Vagina (tissue), 2 donors: ENCODE data around the gene EIF2B2. TPM values are rescaled to one million over a fixed set of nuclear protein-coding genes. Genes with fewer than 3 reads are reported as not detected.

ENCODE experiments used
- DNase-seq, 2 donors: peaks; one replicate each; pipeline ENCODE4 v3.0.0-alpha.2; 2017; ENCODE audit errors: extremely low spot score in 2 of 2
- H3K27ac ChIP-seq: fragments of 200-600 bp; sonication (generic); one replicate; pipeline ENCODE4 v1.5.1; 2019
- H3K27me3 ChIP-seq: fragments of 200-600 bp; sonication (generic); one replicate; pipeline ENCODE4 v1.5.1; 2019
- H3K36me3 ChIP-seq, 2 donors: fragments of 200-600 bp; sonication (generic); one replicate each; pipeline ENCODE4 v1.5.1; 2017 to 2019
- H3K4me1 ChIP-seq: fragments of 200-600 bp; sonication (generic); one replicate; pipeline ENCODE4 v1.5.1; 2019
- H3K4me3 ChIP-seq, 2 donors: fragments of 200-600 bp; sonication (generic); 1 replicate in 1 of 2; 2 replicates in 1 of 2; pipeline ENCODE4 v1.5.1; 2016 to 2019
- H3K9me3 ChIP-seq: fragments of 200-600 bp; sonication (generic); one replicate; pipeline ENCODE4 v1.5.1; 2019
- CTCF ChIP-seq, 3 experiments: fragments of 450-650 bp in 2 of 3; fragments of 200-600 bp in 1 of 3; sonication (generic) in 1 of 3; IDR thresholded peaks; one replicate each; pipeline ENCODE4 v1.5.1; 2017 to 2019; ENCODE audit warnings: antibody characterized with exemption in 3 of 3, mild to moderate bottlenecking in 2 of 3, moderate library complexity in 2 of 3
- POLR2A ChIP-seq, 2 donors: fragments of 450-650 bp; IDR thresholded peaks; one replicate each; pipeline ENCODE4 v1.6.1; 2017; ENCODE audit warnings: antibody characterized with exemption in 2 of 2, mild to moderate bottlenecking in 2 of 2, moderate library complexity in 2 of 2
- POLR2AphosphoS5 ChIP-seq, 2 donors: sonication (generic); formaldehyde crosslinking; IDR thresholded peaks; one replicate each; pipeline ENCODE4 v1.9.0; 2017; ENCODE audit warnings: antibody characterized with exemption in 2 of 2, mild to moderate bottlenecking in 2 of 2, low read depth in 1 of 2; ENCODE audit not compliant: insufficient read depth in 1 of 2
- intact Hi-C: fragments of 100-400 bp; cut with DNase I; formaldehyde crosslinking; loops from one replicate; pipeline ENCODE4 v1.15.1; 2023
- total RNA-seq: library from RNA; depleted of rRNA; stranded (reverse); fragments of >200 nt; gene quantifications from one replicate; pipeline ENCODE4 v1.2.3, GENCODE V29; 2016

Gene EIF2B2
- total RNA-seq, 1 donor from 2014 or later = 22.8 TPM

- Histone ChIP-seq H3K9me3 (no peaks in the 10 kb centered on the region), H3K27me3 (no peaks in the 10 kb centered on the region), H3K4me1 (peaks cover 38% of the 10 kb centered on the region), H3K27ac (peak overlapping the region; percentile 36), H3K4me3 (no peak overlapping the region), H3K36me3 (no peaks in the 10 kb centered on the region)
- no peak for DNase-seq
- no peak for TF ChIP-seq POLR2AphosphoS5 (IDR thresholded peaks at IDR 0.05; ENCODE audit: insufficient read depth in 1 of 2, low read depth in 1 of 2)
- TF ChIP-seq POLR2A (IDR thresholded peaks at IDR 0.05) = no peak
- no peak for TF ChIP-seq CTCF (IDR thresholded peaks at IDR 0.05)
- intact Hi-C loops = no loop called here
Measured at GRCh38 chr14:74979029-74979428, 23.7 kb upstream of the EIF2B2 start.

DNA sequence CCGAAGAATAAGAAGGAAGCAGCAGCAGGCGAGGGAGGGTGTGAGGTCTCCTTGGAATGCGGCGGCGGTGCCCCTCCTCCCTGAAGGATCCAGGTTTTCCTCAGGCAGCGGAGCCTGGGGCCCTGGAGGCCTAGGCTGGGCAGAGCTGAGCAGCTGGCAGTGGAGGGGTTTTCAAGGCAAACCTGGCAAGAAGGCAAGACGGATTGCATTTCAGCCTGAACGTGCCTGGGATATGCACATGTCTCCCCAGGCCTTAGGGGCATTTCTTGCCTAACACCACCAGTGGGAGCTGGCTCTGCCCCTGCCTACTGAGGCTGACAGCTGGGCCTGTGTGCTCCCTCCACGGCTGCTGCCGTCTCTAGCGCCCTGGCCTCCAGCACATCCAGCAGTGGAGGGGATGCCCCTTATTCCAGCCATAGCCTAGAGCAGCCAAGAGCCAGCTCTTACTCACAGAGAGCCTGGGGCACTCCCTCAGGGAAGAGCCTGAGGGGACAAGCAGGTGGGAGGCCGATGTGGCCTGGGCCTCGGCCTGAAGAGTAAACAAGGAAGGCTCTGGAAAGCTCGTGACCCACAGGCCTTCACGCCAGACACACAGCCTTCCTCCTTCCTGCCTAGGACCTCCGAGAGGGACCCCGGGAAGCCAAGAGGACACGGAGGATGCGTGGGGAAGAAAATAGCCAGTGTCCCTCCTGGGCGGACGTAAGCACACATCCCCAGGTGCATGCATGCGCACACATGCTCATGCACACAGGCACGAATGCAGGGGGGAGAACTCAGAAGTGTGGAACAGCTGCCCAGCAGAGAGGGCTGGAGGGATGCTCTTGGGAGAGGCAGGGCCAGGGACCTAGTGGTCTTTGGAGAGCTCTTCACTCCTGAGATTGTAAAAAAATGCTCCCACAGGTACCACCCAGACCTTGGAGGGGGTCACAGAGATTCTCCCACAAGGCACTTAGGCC, 23.0 kb upstream of the EIF2B2 start:
- peak overlapping the region; percentile 36 for H3K27ac ChIP-seq
- intact Hi-C loops = no loop called here
- no peak for DNase-seq
- no peaks in the 10 kb centered on the region for H3K36me3 ChIP-seq
- no peak overlapping the region for H3K4me3 ChIP-seq
- H3K4me1 ChIP-seq = peaks cover 31% of the 10 kb centered on the region
- H3K27me3 ChIP-seq = no peaks in the 10 kb centered on the region
- peak in 1 of 2 donors; percentile 45 for TF ChIP-seq POLR2AphosphoS5 (IDR thresholded peaks at IDR 0.05; ENCODE audit: insufficient read depth in 1 of 2, low read depth in 1 of 2)
- no peak for TF ChIP-seq CTCF (IDR thresholded peaks at IDR 0.05)
- no peaks in the 10 kb centered on the region for H3K9me3 ChIP-seq

- Histone ChIP-seq H3K36me3 (no peaks in the 10 kb centered on the region), H3K4me3 (no peak overlapping the region), H3K4me1 (peaks cover 24% of the 10 kb centered on the region), H3K9me3 (no peaks in the 10 kb centered on the region), H3K27me3 (no peaks in the 10 kb centered on the region), H3K27ac (peak overlapping the region; percentile 36)
- DNase-seq = no peak
- TF ChIP-seq CTCF (IDR thresholded peaks at IDR 0.05) (no peak), POLR2AphosphoS5 (IDR thresholded peaks at IDR 0.05; ENCODE audit: insufficient read depth in 1 of 2, low read depth in 1 of 2) (no peak), POLR2A (IDR thresholded peaks at IDR 0.05) (no peak)
- intact Hi-C loops = no loop called here
Measured at GRCh38 chr14:74980398-74980730, 22.4 kb upstream of the EIF2B2 start.

DNA sequence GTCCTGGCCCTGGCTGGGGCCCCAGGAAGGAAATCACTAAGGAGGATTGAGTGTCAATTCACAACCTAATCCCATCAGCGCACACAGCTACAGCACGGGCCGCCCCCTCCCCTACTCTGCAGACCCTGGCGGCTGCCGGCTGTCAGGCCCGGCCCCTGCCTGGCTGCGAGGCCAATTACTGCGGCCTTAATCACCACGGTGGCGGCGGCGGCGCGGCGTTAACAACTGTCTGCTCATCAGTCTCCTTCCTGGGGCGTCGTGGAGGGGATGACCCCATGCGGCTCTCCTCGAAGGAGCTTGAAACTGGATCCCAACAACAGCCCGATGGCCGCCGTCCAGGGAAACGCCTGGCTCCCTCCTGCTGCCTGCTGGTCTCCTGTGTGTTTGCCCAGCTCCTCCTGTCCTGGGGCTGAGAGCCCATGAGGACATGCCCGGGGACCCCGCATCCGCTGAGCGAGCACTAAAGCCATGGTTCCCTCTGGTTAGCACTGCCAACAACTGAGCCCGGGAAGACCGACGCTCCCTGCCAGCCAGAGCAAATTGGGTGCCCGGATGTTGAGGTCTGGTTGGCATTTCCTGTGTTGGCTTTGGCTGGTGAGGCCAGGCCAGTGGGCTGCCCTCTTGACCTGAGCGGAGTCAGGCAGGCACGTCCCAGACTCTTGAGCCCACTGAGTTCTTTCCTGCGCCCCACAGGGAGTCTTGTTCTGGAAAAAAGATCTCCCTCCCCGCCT, 21.8 kb upstream of the EIF2B2 start:
- Histone ChIP-seq H3K27ac (no peak overlapping the region), H3K36me3 (no peaks in the 10 kb centered on the region), H3K4me3 (no peak overlapping the region), H3K4me1 (peaks cover 19% of the 10 kb centered on the region), H3K9me3 (no peaks in the 10 kb centered on the region), H3K27me3 (no peaks in the 10 kb centered on the region)
- TF ChIP-seq POLR2AphosphoS5 (IDR thresholded peaks at IDR 0.05; ENCODE audit: insufficient read depth in 1 of 2, low read depth in 1 of 2) = no peak
- intact Hi-C loops = no loop called here
- no peak for DNase-seq

DNA sequence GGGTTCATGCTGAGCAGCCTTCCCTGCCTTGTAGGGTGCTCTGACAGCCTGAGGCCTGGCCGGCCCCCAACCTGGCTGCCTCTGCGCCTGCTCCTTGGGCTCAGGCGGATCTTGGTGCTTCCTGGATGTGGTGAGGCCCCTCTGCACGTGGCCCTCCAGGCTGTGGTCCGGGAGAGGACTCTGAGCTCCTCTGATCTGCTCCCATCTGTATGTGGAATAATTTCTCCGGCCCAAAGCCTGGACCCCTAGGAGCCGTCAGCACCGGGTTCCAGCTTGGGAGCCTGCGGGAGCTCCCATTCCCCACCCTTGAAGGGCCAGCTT, 21.3 kb upstream of the EIF2B2 start:
- no peaks in the 10 kb centered on the region for H3K9me3 ChIP-seq
- peaks cover 16% of the 10 kb centered on the region for H3K4me1 ChIP-seq
- H3K27ac ChIP-seq = no peak overlapping the region
- no peak overlapping the region for H3K4me3 ChIP-seq
- TF ChIP-seq POLR2A (IDR thresholded peaks at IDR 0.05) = no peak
- no peak for TF ChIP-seq POLR2AphosphoS5 (IDR thresholded peaks at IDR 0.05; ENCODE audit: insufficient read depth in 1 of 2, low read depth in 1 of 2)
- no peak for TF ChIP-seq CTCF (IDR thresholded peaks at IDR 0.05)
- H3K27me3 ChIP-seq = no peaks in the 10 kb centered on the region
- intact Hi-C loops = no loop called here
- H3K36me3 ChIP-seq = no peaks in the 10 kb centered on the region
- DNase-seq = no peak
